Neural cell (in vitro differentiated cells): ENCODE data around the gene NUP210L. TPM values are rescaled to one million over a fixed set of nuclear protein-coding genes. Genes with fewer than 3 reads are reported as not detected.

ENCODE experiments used
- H2AFZ ChIP-seq: fragments of 200-600, 300-800 bp; sonication (generic), shearing (Covaris generic); 2 replicates; pipeline ENCODE4 v1.6.0; 2014; ENCODE audit warnings: low read depth, mild to moderate bottlenecking, antibody characterized with exemption, low read length, moderate library complexity
- H3F3A ChIP-seq: fragments of 200-600 bp; shearing (Covaris generic); 2 replicates; pipeline ENCODE4 v1.6.1; 2016; ENCODE audit warnings: mild to moderate bottlenecking, moderate library complexity, mixed read lengths, antibody characterized with exemption, low read length; ENCODE audit not compliant: insufficient read depth, poor library complexity, severe bottlenecking
- H3K27ac ChIP-seq: fragments of 200-600, 300-800 bp; sonication (generic), shearing (Covaris generic); 2 replicates; pipeline ENCODE4 v1.5.1; 2014; ENCODE audit warnings: mild to moderate bottlenecking, low read length, moderate library complexity
- H3K27me3 ChIP-seq: fragments of 300-800, 200-600 bp; sonication (generic), shearing (Covaris generic); 2 replicates; pipeline ENCODE4 v1.6.0; 2014; ENCODE audit warnings: mild to moderate bottlenecking, low read depth, low read length, moderate library complexity; ENCODE audit not compliant: insufficient read depth
- H3K36me3 ChIP-seq: fragments of 300-800, 200-600 bp; sonication (generic), shearing (Covaris generic); 2 replicates; pipeline ENCODE4 v1.5.1; 2014; ENCODE audit warnings: mild to moderate bottlenecking, antibody characterized with exemption, low read length, moderate library complexity; ENCODE audit not compliant: insufficient read depth
- H3K4me2 ChIP-seq: fragments of 300-800, 200-600 bp; sonication (generic), shearing (Covaris generic); 2 replicates; pipeline ENCODE4 v1.6.0; 2014; ENCODE audit warnings: mild to moderate bottlenecking, low read length
- H3K4me3 ChIP-seq: fragments of 300-800, 200-600 bp; sonication (generic), shearing (Covaris generic); 2 replicates; pipeline ENCODE4 v1.5.1; 2014; ENCODE audit warnings: mild to moderate bottlenecking, low read length, moderate library complexity
- H3K79me2 ChIP-seq: fragments of 200-600 bp; shearing (Covaris generic); replicated peaks from 2 replicates; pipeline ENCODE4 v1.6.0; 2014; ENCODE audit warnings: mild to moderate bottlenecking, low read length, moderate library complexity; ENCODE audit not compliant: insufficient read depth
- H3K9ac ChIP-seq: fragments of 300-800, 200-600 bp; sonication (generic), shearing (Covaris generic); 2 replicates; pipeline ENCODE4 v1.6.1; 2016; ENCODE audit warnings: mild to moderate bottlenecking, low read length, mixed read lengths
- H3K9me2 ChIP-seq: fragments of 200-600 bp; shearing (Covaris generic); 2 replicates; pipeline ENCODE4 v1.6.1; 2016; ENCODE audit warnings: mild to moderate bottlenecking, low read length, mixed read lengths; ENCODE audit not compliant: insufficient read depth
- H3K9me3 ChIP-seq: fragments of 200-600, 300-800 bp; sonication (generic), shearing (Covaris generic); 2 replicates; pipeline ENCODE4 v1.6.1; 2016; ENCODE audit warnings: mild to moderate bottlenecking, mixed run types, low read length, moderate library complexity, mixed read lengths
- H4K20me1 ChIP-seq: fragments of 200-600 bp; shearing (Covaris generic); 2 replicates; pipeline ENCODE4 v1.6.1; 2016; ENCODE audit warnings: mild to moderate bottlenecking, mixed run types; ENCODE audit not compliant: insufficient read depth
- CTCF ChIP-seq: fragments of 450-650 bp; IDR thresholded peaks from 2 replicates; pipeline ENCODE4 v1.5.1; 2014; ENCODE audit warnings: antibody characterized with exemption, mild to moderate bottlenecking, moderate library complexity; ENCODE audit not compliant: poor library complexity, severe bottlenecking
- EP300 ChIP-seq: fragments of 450-650 bp; conservative IDR thresholded peaks from 2 replicates; pipeline ENCODE4 v1.6.1; 2014; ENCODE audit warnings: antibody characterized with exemption, mild to moderate bottlenecking, moderate library complexity; ENCODE audit not compliant: poor library complexity, severe bottlenecking
- EZH2 ChIP-seq: fragments of 200-600, 300-800 bp; shearing (Covaris generic), sonication (generic); IDR thresholded peaks from 2 replicates; pipeline ENCODE4 v1.6.1; 2014; ENCODE audit warnings: antibody characterized with exemption, low read length, borderline replicate concordance, mild to moderate bottlenecking; ENCODE audit not compliant: insufficient read depth, poor library complexity, severe bottlenecking
- MXI1 ChIP-seq: fragments of 450-650 bp; conservative IDR thresholded peaks from 2 replicates; pipeline ENCODE4 v1.6.1; 2014; ENCODE audit warnings: antibody characterized with exemption, mild to moderate bottlenecking; ENCODE audit not compliant: poor library complexity, severe bottlenecking
- POLR2AphosphoS5 ChIP-seq: IDR thresholded peaks from 2 replicates; pipeline ENCODE4 v1.6.1; 2012
- RAD21 ChIP-seq: fragments of 450-650 bp; conservative IDR thresholded peaks from 2 replicates; pipeline ENCODE4 v1.6.1; 2014; ENCODE audit warnings: antibody characterized with exemption, mild to moderate bottlenecking, moderate library complexity
- REST ChIP-seq: IDR thresholded peaks from 2 replicates; pipeline ENCODE4 v1.6.1; 2012; ENCODE audit warnings: borderline replicate concordance
- SMC3 ChIP-seq: fragments of 450-650 bp; conservative IDR thresholded peaks from 2 replicates; pipeline ENCODE4 v1.6.1; 2014; ENCODE audit warnings: antibody characterized with exemption, mild to moderate bottlenecking, moderate library complexity; ENCODE audit not compliant: poor library complexity
- TAF1 ChIP-seq: IDR thresholded peaks from 2 replicates; pipeline ENCODE4 v1.6.1; 2012; ENCODE audit warnings: low read depth
- polyA plus RNA-seq: library from polyadenylated mRNA; depleted of rRNA; stranded (reverse); fragments of >200 nt; gene quantifications from 2 replicates; pipeline ENCODE4 v1.2.3, GENCODE V29; 2014

Gene NUP210L
- polyA plus RNA-seq, 1 donor from 2014 or later, result 0.09 TPM

- no peaks in the 10 kb centered on the region for H3K9me3 ChIP-seq
- H3K9ac ChIP-seq, result peak overlapping the region; percentile 88
- H3K36me3 ChIP-seq, result no peaks in the 10 kb centered on the region
- peak overlapping the region; percentile 59 for H3K4me2 ChIP-seq
- TF ChIP-seq POLR2AphosphoS5, result no peak
- TF ChIP-seq EP300, result no peak
- TF ChIP-seq SMC3, result no peak
- TF ChIP-seq REST, result no peak
- no peak for TF ChIP-seq TAF1
- H3K27me3 ChIP-seq, result no peaks in the 10 kb centered on the region
- H4K20me1 ChIP-seq, result no peaks in the 10 kb centered on the region
- no peaks in the 10 kb centered on the region for H3K9me2 ChIP-seq
- peak overlapping the region; percentile 61 for H2AFZ ChIP-seq
- H3K79me2 ChIP-seq, result peaks cover 11% of the 10 kb centered on the region
- peak overlapping the region; percentile 91 for H3K27ac ChIP-seq
- H3F3A ChIP-seq, result no peaks in the 10 kb centered on the region
- H3K4me3 ChIP-seq, result peak overlapping the region; percentile 100
Measured at GRCh38 chr1:153978274-153978909, 176.5 kb downstream of the NUP210L start.

DNA sequence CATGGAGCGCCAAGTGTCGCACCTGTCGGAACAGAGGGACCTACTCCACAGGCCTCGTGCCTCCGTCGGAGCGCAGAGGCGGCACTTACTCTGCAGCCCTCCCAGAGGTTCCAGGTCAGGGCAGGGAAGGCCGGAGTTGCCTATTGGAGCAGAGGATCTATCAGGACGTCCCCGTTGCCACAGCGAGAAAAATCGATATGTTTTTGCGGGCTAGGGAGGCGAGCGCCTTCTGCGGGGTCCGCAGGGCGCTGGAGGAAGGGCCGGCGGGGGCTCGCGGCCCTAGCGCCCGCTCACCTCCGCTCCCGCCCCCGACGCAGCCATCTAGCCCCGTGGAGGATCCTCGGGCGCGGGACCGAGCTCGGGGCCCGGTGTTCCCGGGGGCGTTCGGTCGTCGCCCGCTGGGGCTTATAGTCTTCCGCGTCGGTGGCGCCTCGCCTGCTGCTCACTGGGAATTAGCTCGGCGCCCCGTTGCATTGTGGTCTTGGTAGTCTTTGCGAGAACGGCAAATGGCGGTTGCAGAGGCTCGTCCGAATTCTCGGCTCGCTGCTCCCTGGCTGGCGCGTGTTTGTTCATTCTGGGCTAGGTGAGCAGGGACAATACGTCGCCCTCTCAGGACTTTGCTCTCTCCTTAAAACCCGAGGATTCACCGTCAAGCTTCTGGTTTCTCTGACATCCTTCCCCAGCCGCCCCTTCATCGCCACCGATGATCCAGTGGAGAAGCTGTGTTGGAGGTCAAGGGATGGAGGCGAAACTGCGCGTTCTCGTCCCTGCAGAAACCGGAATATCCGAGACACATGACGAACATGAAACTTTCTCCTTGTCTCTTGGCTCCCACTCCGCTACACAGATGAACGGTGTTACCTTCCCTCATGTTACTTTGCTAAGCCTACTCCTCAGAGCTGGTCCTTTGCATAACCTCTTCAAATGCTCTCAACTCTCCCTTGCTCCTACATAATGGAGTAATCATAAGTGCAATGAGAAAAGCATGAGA lies 177.3 kb downstream of the NUP210L start, which contains the start of gene JTB:
Gene JTB (minus strand): TSS at position 425 of the 991 bp plus-strand sequence. CDS start 422 bp downstream, at position 3.
- no peaks in the 10 kb centered on the region for H3K27me3 ChIP-seq
- no peaks in the 10 kb centered on the region for H3K9me3 ChIP-seq
- H2AFZ ChIP-seq, result peak within 1 kb of the TSS; percentile 61
- peaks cover 11% of the 10 kb centered on the region for H3K79me2 ChIP-seq
- H3K4me3 ChIP-seq, result peak within 1 kb of the TSS; percentile 100
- peak; percentile 64 for TF ChIP-seq POLR2AphosphoS5
- no peak for TF ChIP-seq EP300
- TF ChIP-seq CTCF, result peak; percentile 42
- TF ChIP-seq TAF1, result peak; percentile 53
- peak; percentile 81 for TF ChIP-seq MXI1
- TF ChIP-seq RAD21, result no peak
- peak; percentile 20 for TF ChIP-seq SMC3
- peak; percentile 30 for TF ChIP-seq REST
- no peak for TF ChIP-seq EZH2
- H3K36me3 ChIP-seq, result no peaks in the 10 kb centered on the region
- peak within 1 kb of the TSS; percentile 91 for H3K27ac ChIP-seq
- H3K9ac ChIP-seq, result peak within 1 kb of the TSS; percentile 88
- no peaks in the 10 kb centered on the region for H4K20me1 ChIP-seq
- no peaks in the 10 kb centered on the region for H3F3A ChIP-seq
- peak within 1 kb of the TSS; percentile 83 for H3K4me2 ChIP-seq
- H3K9me2 ChIP-seq, result no peaks in the 10 kb centered on the region
